HCT116 (cell line): ENCODE results near the gene A4GALT. TPM values are rescaled to one million over a fixed set of nuclear protein-coding genes. Genes with fewer than 3 reads are reported as not detected.

ENCODE experiments used
- ATAC-seq: fragments of 200-7000 bp; cut with Tn5 transposase; 2 replicates; pipeline ENCODE4 v1.9.1; 2020; ENCODE audit warnings: mild to moderate bottlenecking, moderate library complexity
- BruUV-seq: library from RNA; stranded (reverse); fragments of 400-500 nt; replicated peaks from 2 replicates; lab custom pipeline; 2021; lab: Mats Ljungman, UMichigan
- CTCF ChIA-PET: fragments of 300-600 bp; sonication (Branson Sonifier 250); formaldehyde crosslinking; loops from one replicate; lab custom pipeline; 2021; ENCODE audit warnings: antibody characterized with exemption; lab: Charles Lee
- POLR2A ChIA-PET: fragments of 300-600, 350-600 bp; sonication (Branson Sonifier 250); formaldehyde crosslinking; loops from one replicate; lab custom pipeline; 2021; ENCODE audit warnings: antibody characterized with exemption; lab: Charles Lee
- RAD21 ChIA-PET, 2 experiments: fragments of 300-600 bp; sonication (Branson Sonifier 250); formaldehyde crosslinking; loops; one replicate each; lab custom pipeline; 2023; ENCODE audit warnings: low total read pairs in 2 of 2; ENCODE audit not compliant: uncharacterized antibody in 2 of 2, unreplicated experiment in 2 of 2, low non-redundant PET in 1 of 2; lab: Charles Lee
- DNase-seq: peaks from one replicate; pipeline ENCODE4 v3.0.0-alpha.2; 2010; ENCODE audit warnings: low read depth, low spot score
- H2AFZ ChIP-seq: fragments of 200-600 bp; shearing (Covaris generic), sonication (generic); 2 replicates; pipeline ENCODE4 v1.6.1; 2017; ENCODE audit warnings: low read depth, mixed run types, mixed read lengths, antibody characterized with exemption, low read length; ENCODE audit not compliant: poor library complexity, severe bottlenecking
- H3K27ac ChIP-seq: 2 replicates; pipeline ENCODE4 v1.5.1; 2012; ENCODE audit warnings: low read depth, low read length
- H3K27me3 ChIP-seq: fragments of 200-600 bp; sonication (generic); 2 replicates; pipeline ENCODE4 v1.6.1; 2016; ENCODE audit warnings: mixed run types, low read length, mixed read lengths; ENCODE audit not compliant: insufficient read depth
- H3K36me3 ChIP-seq, 2 experiments: fragments of 200-500 bp in 1 of 2; fragments of 200-600 bp in 1 of 2; sonication (Bioruptor generic) in 1 of 2; sonication (generic) in 1 of 2; 2 replicates each; pipeline versions ENCODE4 v1.5.1 to v1.6.1; 2014 to 2016; ENCODE audit warnings: low read length in 2 of 2, inconsistent platforms in 1 of 2, mixed read lengths in 1 of 2, mixed run types in 1 of 2; ENCODE audit not compliant: insufficient read depth in 2 of 2, control insufficient read depth in 1 of 2
- H3K4me1 ChIP-seq, 2 experiments: fragments of 200-600 bp in 1 of 2; sonication (generic) in 1 of 2; 2 replicates each; pipeline versions ENCODE4 v1.5.1 to v1.6.1; 2012 to 2017; ENCODE audit warnings: low read length in 2 of 2, inconsistent platforms in 1 of 2, mild to moderate bottlenecking in 1 of 2, mixed read lengths in 1 of 2, mixed run types in 1 of 2, moderate library complexity in 1 of 2; ENCODE audit not compliant: insufficient read depth in 2 of 2, control insufficient read depth in 1 of 2
- H3K4me2 ChIP-seq: fragments of 200-600 bp; sonication (generic); 2 replicates; pipeline ENCODE4 v1.6.1; 2017; ENCODE audit warnings: mixed run types, low read length, mixed read lengths
- H3K4me3 ChIP-seq, 2 experiments: fragments of 200-600 bp in 1 of 2; sonication (generic) in 1 of 2; replicated peaks in 1 of 2; 2 replicates each; pipeline ENCODE4 v1.5.1; 2011 to 2016; ENCODE audit warnings: low read length in 2 of 2, control low read depth in 1 of 2, low read depth in 1 of 2, mild to moderate bottlenecking in 1 of 2, mixed read lengths in 1 of 2, mixed run types in 1 of 2
- H3K79me2 ChIP-seq: fragments of 200-600 bp; sonication (generic); 2 replicates; pipeline ENCODE4 v1.6.1; 2017; ENCODE audit warnings: mild to moderate bottlenecking, mixed run types, low read length, moderate library complexity, mixed read lengths; ENCODE audit not compliant: insufficient read depth
- H3K9ac ChIP-seq: fragments of 200-600 bp; sonication (generic); 2 replicates; pipeline ENCODE4 v1.6.1; 2016; ENCODE audit warnings: low read length, mixed read lengths
- H3K9me2 ChIP-seq: fragments of 200-600 bp; sonication (generic), shearing (Covaris generic); 2 replicates; pipeline ENCODE4 v1.6.1; 2017; ENCODE audit warnings: mixed run types, mild to moderate bottlenecking, moderate library complexity; ENCODE audit not compliant: insufficient read depth
- H3K9me3 ChIP-seq, 2 experiments: fragments of 200-500 bp in 1 of 2; fragments of 200-600 bp in 1 of 2; sonication (Bioruptor generic) in 1 of 2; sonication (generic) in 1 of 2; 2 replicates each; pipeline ENCODE4 v1.6.1; 2014 to 2017; ENCODE audit warnings: low read length in 2 of 2, mixed read lengths in 2 of 2, inconsistent platforms in 1 of 2, low read depth in 1 of 2, mild to moderate bottlenecking in 1 of 2, mixed run types in 1 of 2, moderate library complexity in 1 of 2; ENCODE audit not compliant: control insufficient read depth in 1 of 2, insufficient read depth in 1 of 2
- H4K20me1 ChIP-seq: fragments of 200-600 bp; sonication (generic), shearing (Covaris generic); 2 replicates; pipeline ENCODE4 v1.6.1; 2017; ENCODE audit warnings: mixed run types, mild to moderate bottlenecking, moderate library complexity; ENCODE audit not compliant: insufficient read depth
- EGR1 ChIP-seq: IDR thresholded peaks from 2 replicates; pipeline ENCODE4 v1.6.1; 2012; ENCODE audit warnings: low read depth
- ELF1 ChIP-seq: IDR thresholded peaks from 2 replicates; pipeline ENCODE4 v1.6.1; 2012; ENCODE audit warnings: low read depth, borderline replicate concordance
- POLR2A ChIP-seq: IDR thresholded peaks from 2 replicates; pipeline ENCODE4 v1.7.0; 2011; ENCODE audit warnings: borderline replicate concordance; ENCODE audit not compliant: insufficient read depth, insufficient read length; ENCODE audit errors: extremely low read depth
- RAD21 ChIP-seq: IDR thresholded peaks from 2 replicates; pipeline ENCODE4 v1.6.1; 2012; ENCODE audit warnings: low read depth, mild to moderate bottlenecking
- REST ChIP-seq: IDR thresholded peaks from 2 replicates; pipeline ENCODE4 v1.6.1; 2012; ENCODE audit warnings: low read depth
- SRF ChIP-seq: IDR thresholded peaks from 2 replicates; pipeline ENCODE4 v1.6.1; 2012; ENCODE audit warnings: low read depth
- TCF7L2 ChIP-seq: IDR thresholded peaks from 2 replicates; pipeline ENCODE4 v1.7.0; 2011; ENCODE audit warnings: borderline replicate concordance, inconsistent platforms; ENCODE audit not compliant: insufficient read depth, insufficient read length; ENCODE audit errors: extremely low read depth
- intact Hi-C: fragments of 100-400 bp; cut with micrococcal nuclease; formaldehyde crosslinking; loops from 2 replicates; pipeline ENCODE4 v1.10.0; 2022
- total RNA-seq: library from RNA; stranded (reverse); gene quantifications from one replicate; pipeline ENCODE4 v1.2.1, GENCODE V29; 2021; ENCODE audit not compliant: unreplicated experiment

A4GALT gene
- total RNA-seq, 1 experiment from 2014 or later: 16.0 TPM

GRCh38 chr22:42770448-42770726 is 49.7 kb upstream of the A4GALT start:
- ATAC-seq: no peak
- CTCF ChIA-PET: no interaction called here
- RAD21 ChIA-PET: no interaction called here
- H2AFZ ChIP-seq: no peak overlapping the region
- H3K4me1 ChIP-seq: peaks cover 13 to 18% of the 10 kb centered on the region in 2 experiments
- no peak overlapping the region for H3K27ac ChIP-seq
- BruUV-seq: no TSS peak
- H4K20me1 ChIP-seq: no peaks in the 10 kb centered on the region
- DNase-seq: no peak
- H3K4me3 ChIP-seq: no peak overlapping the region
- no peaks in the 10 kb centered on the region for H3K9me2 ChIP-seq
- no peak for TF ChIP-seq POLR2A
- TF ChIP-seq RAD21: no peak
- no peak for TF ChIP-seq SRF
- TF ChIP-seq REST: no peak
- TF ChIP-seq EGR1: no peak
- no peak for TF ChIP-seq ELF1
- TF ChIP-seq TCF7L2: no peak
- H3K36me3 ChIP-seq: no peaks in the 10 kb centered on the region
- POLR2A ChIA-PET: no interaction called here
- peak overlapping the region; percentile 36; the same call in 1 of the 2 replicates for H3K4me2 ChIP-seq
- H3K9ac ChIP-seq: no peak overlapping the region
- no peaks in the 10 kb centered on the region for H3K27me3 ChIP-seq
- H3K9me3 ChIP-seq: no peaks in the 10 kb centered on the region
- intact Hi-C loops: no loop called here
- H3K79me2 ChIP-seq: no peaks in the 10 kb centered on the region
